OCI-LY3 (cell line): ENCODE measurements around the gene HCK.

Experiments used
- H2AFZ ChIP-seq: fragments of 200-600, 300-600 bp; shearing (Covaris generic); 2 replicates; pipeline ENCODE4 v1.6.0; 2014; ENCODE audit warnings: antibody characterized with exemption, low read depth, low read length
- H3K27ac ChIP-seq: fragments of 200-600, 300-600 bp; sonication (generic); 2 replicates; pipeline ENCODE4 v1.5.1; 2014; ENCODE audit warnings: mild to moderate bottlenecking, low read length, moderate library complexity, mixed read lengths
- H3K27me3 ChIP-seq: fragments of 200-600, 300-600 bp; sonication (generic); 2 replicates; pipeline ENCODE4 v1.6.1; 2014; ENCODE audit warnings: low read depth, low read length, mixed read lengths
- H3K36me3 ChIP-seq: fragments of 200-600, 300-600 bp; sonication (generic); replicated peaks from 2 replicates; pipeline ENCODE3; 2014; ENCODE audit warnings: low read depth, low read length, mixed read lengths
- H3K4me1 ChIP-seq: fragments of 300-600, 200-600 bp; sonication (generic); 2 replicates; pipeline ENCODE4 v1.6.1; 2014; ENCODE audit warnings: low read length, mixed read lengths
- H3K4me2 ChIP-seq: fragments of 200-600, 300-600 bp; sonication (generic); 2 replicates; pipeline ENCODE4 v1.6.1; 2014; ENCODE audit warnings: low read length, mixed read lengths
- H3K4me3 ChIP-seq: fragments of 300-600, 200-600 bp; sonication (generic); 2 replicates; pipeline ENCODE4 v1.5.1; 2014; ENCODE audit warnings: antibody characterized with exemption, mild to moderate bottlenecking, low read length, moderate library complexity
- H3K79me2 ChIP-seq: fragments of 300-600, 200-600 bp; shearing (Covaris generic); 2 replicates; pipeline ENCODE4 v1.6.1; 2014; ENCODE audit warnings: mild to moderate bottlenecking, low read length, mixed read lengths
- H3K9ac ChIP-seq: fragments of 300-600, 200-600 bp; shearing (Covaris generic); 2 replicates; pipeline ENCODE4 v1.6.0; 2014; ENCODE audit warnings: mild to moderate bottlenecking, low read length, moderate library complexity
- H3K9me3 ChIP-seq: fragments of 200-600, 300-600 bp; shearing (Covaris generic); 2 replicates; pipeline ENCODE4 v1.6.1; 2014; ENCODE audit warnings: low read length, mixed read lengths; ENCODE audit not compliant: insufficient read depth
- H4K20me1 ChIP-seq: fragments of 200-600, 300-600 bp; sonication (generic); 2 replicates; pipeline ENCODE4 v1.6.1; 2016; ENCODE audit warnings: low read length, mixed read lengths; ENCODE audit not compliant: insufficient read depth
- EZH2phosphoT487 ChIP-seq: fragments of 200-600 bp; shearing (Covaris generic); IDR thresholded peaks from 2 replicates; pipeline ENCODE4 v1.6.1; 2018; ENCODE audit warnings: antibody characterized with exemption, mixed run types, low read depth
- TF ChIP-seq, protein P1 (sequence below): fragments of 200-600, 300-600 bp; sonication (generic); IDR thresholded peaks from 2 replicates; pipeline ENCODE4 v1.5.1; 2014; ENCODE audit warnings: antibody characterized with exemption, low read length, low read depth

Gene HCK

DNA sequence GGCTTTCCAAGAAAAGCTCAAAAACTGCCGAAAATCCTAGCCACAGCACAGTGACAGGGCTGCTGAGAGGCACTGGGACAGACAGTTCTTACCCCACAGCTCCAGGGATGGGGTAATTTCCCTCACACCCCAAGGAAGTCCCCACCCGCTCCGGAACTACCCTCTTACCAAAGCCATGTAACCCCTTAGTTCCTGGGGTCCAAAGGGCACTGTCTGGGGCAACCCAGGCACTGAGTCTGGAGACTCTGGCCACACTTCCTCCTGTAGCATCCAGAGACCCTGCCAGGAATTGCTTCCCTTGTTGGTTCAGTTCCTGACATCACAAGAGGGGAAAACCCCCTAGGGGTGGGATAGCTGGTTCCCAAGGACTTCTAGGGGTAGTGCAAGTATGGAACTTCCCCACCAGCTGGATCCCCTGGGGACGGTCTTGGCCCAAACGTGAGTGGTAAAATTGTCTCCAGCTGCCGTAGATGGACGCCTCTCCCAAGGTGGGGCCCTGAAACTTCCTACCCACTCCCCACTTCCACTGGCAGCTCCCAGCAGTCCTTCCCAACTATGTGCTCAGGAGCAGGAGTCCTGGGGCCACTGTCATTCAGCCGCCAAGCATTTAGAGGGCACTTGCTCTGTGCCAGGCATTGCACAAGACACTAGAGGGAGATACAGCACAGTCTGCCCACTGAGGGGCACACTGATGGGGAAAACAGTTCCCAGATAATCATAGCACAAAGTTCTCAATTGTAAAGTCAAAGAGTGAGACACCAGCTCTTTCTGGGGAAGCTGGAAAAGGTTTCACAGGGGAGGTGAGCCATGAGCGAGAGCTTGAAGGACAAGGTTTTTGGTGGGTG, 17.2 kb upstream of the HCK start:
- Histone ChIP-seq H3K27me3 (no peaks in the 10 kb centered on the region), H4K20me1 (no peaks in the 10 kb centered on the region), H3K4me3 (peak overlapping the region; percentile 58), H3K4me1 (peaks cover 83% of the 10 kb centered on the region), H3K9ac (peak overlapping the region; percentile 86), H3K36me3 (peaks cover 16% of the 10 kb centered on the region), H3K27ac (peak overlapping the region; percentile 94), H3K79me2 (0 out of 2 replicates have a peak, but pooled peaks cover 4% of the 10 kb centered on the region), H2AFZ (0 out of 2 replicates have a peak overlapping the region, but pooled peaks have one; percentile 6), H3K9me3 (peaks cover 16% of the 10 kb centered on the region; the same call in 1 of the 2 replicates), H3K4me2 (peak overlapping the region; percentile 84)
- TF ChIP-seq EZH2phosphoT487 = no peak
- TF ChIP-seq, protein P1, sequence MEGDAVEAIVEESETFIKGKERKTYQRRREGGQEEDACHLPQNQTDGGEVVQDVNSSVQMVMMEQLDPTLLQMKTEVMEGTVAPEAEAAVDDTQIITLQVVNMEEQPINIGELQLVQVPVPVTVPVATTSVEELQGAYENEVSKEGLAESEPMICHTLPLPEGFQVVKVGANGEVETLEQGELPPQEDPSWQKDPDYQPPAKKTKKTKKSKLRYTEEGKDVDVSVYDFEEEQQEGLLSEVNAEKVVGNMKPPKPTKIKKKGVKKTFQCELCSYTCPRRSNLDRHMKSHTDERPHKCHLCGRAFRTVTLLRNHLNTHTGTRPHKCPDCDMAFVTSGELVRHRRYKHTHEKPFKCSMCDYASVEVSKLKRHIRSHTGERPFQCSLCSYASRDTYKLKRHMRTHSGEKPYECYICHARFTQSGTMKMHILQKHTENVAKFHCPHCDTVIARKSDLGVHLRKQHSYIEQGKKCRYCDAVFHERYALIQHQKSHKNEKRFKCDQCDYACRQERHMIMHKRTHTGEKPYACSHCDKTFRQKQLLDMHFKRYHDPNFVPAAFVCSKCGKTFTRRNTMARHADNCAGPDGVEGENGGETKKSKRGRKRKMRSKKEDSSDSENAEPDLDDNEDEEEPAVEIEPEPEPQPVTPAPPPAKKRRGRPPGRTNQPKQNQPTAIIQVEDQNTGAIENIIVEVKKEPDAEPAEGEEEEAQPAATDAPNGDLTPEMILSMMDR = peak; percentile 99

DNA sequence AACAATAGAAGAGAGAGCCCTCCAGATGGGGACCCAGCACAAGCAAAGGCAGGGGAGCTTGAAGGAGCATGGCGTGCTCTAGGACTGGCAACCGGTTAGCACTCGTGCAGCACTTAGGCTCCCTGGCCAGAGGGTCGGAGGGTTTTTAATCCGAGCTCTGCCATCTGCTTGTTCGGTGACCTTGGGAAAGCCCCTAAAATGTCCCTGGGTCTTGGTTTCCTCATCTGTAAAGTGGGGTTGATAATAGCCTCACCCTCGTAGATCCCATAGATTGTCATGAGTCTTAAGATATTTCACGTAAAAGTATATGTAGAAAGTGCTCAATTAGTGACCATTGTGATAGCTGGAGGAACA, 16.6 kb upstream of the HCK start:
- Histone ChIP-seq H3K4me3 (peak overlapping the region; percentile 58), H4K20me1 (no peaks in the 10 kb centered on the region), H3K9me3 (peaks cover 16% of the 10 kb centered on the region; the same call in 1 of the 2 replicates), H3K27ac (peak overlapping the region; percentile 94), H3K4me2 (peak overlapping the region; percentile 84), H3K79me2 (0 out of 2 replicates have a peak, but pooled peaks cover 4% of the 10 kb centered on the region), H3K27me3 (no peaks in the 10 kb centered on the region), H3K36me3 (peaks cover 16% of the 10 kb centered on the region), H3K9ac (peak overlapping the region; percentile 86), H3K4me1 (peaks cover 88% of the 10 kb centered on the region), H2AFZ (0 out of 2 replicates have a peak overlapping the region, but pooled peaks have one; percentile 6)
- TF ChIP-seq, protein P1 = 0 out of 2 replicates have a peak, but pooled peaks have one; percentile 15
- TF ChIP-seq EZH2phosphoT487 = no peak

DNA sequence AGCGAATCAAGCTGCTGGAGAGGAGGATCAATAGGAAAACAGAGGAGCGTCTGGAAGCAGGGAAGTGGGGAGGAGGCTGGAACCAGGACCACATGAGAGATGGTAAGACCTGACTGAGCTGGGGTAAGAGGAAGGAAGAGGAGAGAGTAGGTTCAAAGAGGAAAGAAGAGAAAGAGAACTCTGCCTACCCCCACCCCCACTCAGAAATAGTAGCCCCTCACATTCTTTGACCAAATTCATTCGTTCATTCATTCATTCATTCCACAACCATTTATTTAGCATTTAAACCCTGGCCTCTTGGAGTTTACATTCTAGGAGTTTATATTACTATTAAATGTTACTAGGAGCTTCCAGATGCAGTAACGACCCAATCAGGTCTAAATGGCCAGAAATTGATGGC, 15.8 kb upstream of the HCK start:
- peaks cover 95% of the 10 kb centered on the region for H3K4me1 ChIP-seq
- H3K9me3 ChIP-seq = peaks cover 16% of the 10 kb centered on the region; the same call in 1 of the 2 replicates
- no peak overlapping the region for H2AFZ ChIP-seq
- no peak for TF ChIP-seq EZH2phosphoT487
- TF ChIP-seq, protein P1 = no peak
- H3K27me3 ChIP-seq = no peaks in the 10 kb centered on the region
- peak overlapping the region; percentile 84 for H3K4me2 ChIP-seq
- peak overlapping the region; percentile 34 for H3K4me3 ChIP-seq
- peaks cover 6% of the 10 kb centered on the region for H3K79me2 ChIP-seq
- peak overlapping the region; percentile 94 for H3K27ac ChIP-seq
- peak overlapping the region; percentile 86 for H3K9ac ChIP-seq
- H3K36me3 ChIP-seq = peaks cover 16% of the 10 kb centered on the region
- no peaks in the 10 kb centered on the region for H4K20me1 ChIP-seq

DNA sequence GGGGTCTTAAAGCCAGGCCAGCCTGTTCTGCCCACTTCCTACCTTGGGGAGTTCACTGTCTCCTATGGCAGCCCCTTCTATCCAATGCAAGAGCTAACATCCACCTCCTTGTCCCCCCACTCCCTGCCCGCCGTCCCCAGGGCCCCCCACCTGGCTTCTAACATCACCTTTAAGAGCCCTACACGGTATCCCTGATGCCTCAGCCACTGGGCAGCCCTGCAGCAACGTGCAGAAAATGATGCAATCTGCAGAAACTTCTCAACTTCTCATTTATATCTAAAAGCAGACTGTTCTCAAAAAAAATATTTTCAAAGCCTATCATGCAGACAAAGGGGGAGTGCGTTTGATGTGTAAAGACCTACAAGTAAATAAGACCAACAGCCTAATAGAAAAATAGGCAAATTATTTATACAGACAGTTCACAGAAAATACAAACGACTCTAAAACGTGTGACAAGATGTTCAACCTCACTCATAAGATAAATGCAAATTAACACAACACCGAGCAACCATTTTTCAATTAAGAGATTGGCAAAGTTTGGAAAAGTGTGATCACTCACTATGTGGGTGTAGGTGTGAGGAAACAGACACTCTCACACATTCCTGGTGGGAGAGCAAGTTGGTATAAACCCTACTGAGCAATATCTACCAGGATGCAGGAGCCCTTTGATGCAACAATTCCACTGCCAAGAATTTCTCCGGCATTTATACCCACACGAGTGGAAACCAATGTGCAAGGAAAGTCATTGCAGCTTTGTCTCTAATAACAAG, 15.1 kb upstream of the HCK start:
- Histone ChIP-seq H3K9me3 (peaks cover 16% of the 10 kb centered on the region; the same call in 1 of the 2 replicates), H3K27me3 (no peaks in the 10 kb centered on the region), H3K9ac (peak overlapping the region; percentile 86)

More for the DNA sequence above, 15.1 kb upstream of the HCK start:
- Histone ChIP-seq H3K4me2 (peak overlapping the region; percentile 84), H4K20me1 (no peaks in the 10 kb centered on the region), H3K79me2 (peaks cover 13% of the 10 kb centered on the region), H3K27ac (peak overlapping the region; percentile 94), H3K4me1 (peaks cover 98% of the 10 kb centered on the region), H3K4me3 (peak overlapping the region; percentile 34; the same call in 1 of the 2 replicates), H3K36me3 (peaks cover 16% of the 10 kb centered on the region), H2AFZ (no peak overlapping the region)
- TF ChIP-seq, protein P1 = no peak
- no peak for TF ChIP-seq EZH2phosphoT487
